ENCODE results near the gene SOBP. TPM values are rescaled to one million over a fixed set of nuclear protein-coding genes. Genes with fewer than 3 reads are reported as not detected.

The SOBP gene
- total RNA-seq, 4 donors from 2014 or later = 2.6 to 21.2 (median 8.7) TPM

- no peak overlapping the region for H3K4me3 ChIP-seq
- H3K27me3 ChIP-seq = no peaks in the 10 kb centered on the region
- H3K4me1 ChIP-seq = no peaks in the 10 kb centered on the region
- no peaks in the 10 kb centered on the region for H3K9me3 ChIP-seq
- TF ChIP-seq POLR2A (IDR thresholded peaks at IDR 0.05) (no peak), CTCF (IDR thresholded peaks at IDR 0.05) (no peak)
- intact Hi-C loops (cut with DNase I; ENCODE audit: low total_unique reads) = no loop called here
- H3K27ac ChIP-seq = no peak overlapping the region
- no peak for DNase-seq
- no peaks in the 10 kb centered on the region for H3K36me3 ChIP-seq
Measured at GRCh38 chr6:107509506-107509905, 19.6 kb downstream of the SOBP start.

- Histone ChIP-seq H3K27me3 (no peaks in the 10 kb centered on the region), H3K27ac (no peak overlapping the region), H3K36me3 (no peaks in the 10 kb centered on the region), H3K9me3 (no peaks in the 10 kb centered on the region), H3K4me3 (no peak overlapping the region), H3K4me1 (no peaks in the 10 kb centered on the region)
- TF ChIP-seq CTCF (IDR thresholded peaks at IDR 0.05) = no peak
- no peak for DNase-seq
- intact Hi-C loops (cut with DNase I; ENCODE audit: low total_unique reads) = no loop called here
Measured at GRCh38 chr6:107510108-107510507, 20.2 kb downstream of the SOBP start.

- peak in 1 of 2 donors; percentile 37 for DNase-seq
- TF ChIP-seq CTCF (IDR thresholded peaks at IDR 0.05) = no peak
- TF ChIP-seq POLR2A (IDR thresholded peaks at IDR 0.05) = no peak
- H3K4me1 ChIP-seq = no peaks in the 10 kb centered on the region
- no peak overlapping the region for H3K4me3 ChIP-seq
- intact Hi-C loops (cut with DNase I; ENCODE audit: low total_unique reads) = no loop called here
- H3K27ac ChIP-seq = no peak overlapping the region
- peaks cover 0 to 10% of the 10 kb centered on the region in 2 donors for H3K9me3 ChIP-seq
- H3K27me3 ChIP-seq = no peaks in the 10 kb centered on the region
- no peaks in the 10 kb centered on the region for H3K36me3 ChIP-seq
Measured at GRCh38 chr6:107511511-107511993, 21.6 kb downstream of the SOBP start.

GRCh38 chr6:107513214-107513613 is 23.3 kb downstream of the SOBP start:
- no peaks in the 10 kb centered on the region for H3K4me1 ChIP-seq
- intact Hi-C loops (cut with DNase I; ENCODE audit: low total_unique reads) = no loop called here
- H3K27me3 ChIP-seq = no peaks in the 10 kb centered on the region
- TF ChIP-seq CTCF (IDR thresholded peaks at IDR 0.05) (no peak), POLR2A (IDR thresholded peaks at IDR 0.05) (no peak)
- peaks cover 0 to 10% of the 10 kb centered on the region in 2 donors for H3K9me3 ChIP-seq
- no peak for DNase-seq
- H3K4me3 ChIP-seq = no peak overlapping the region
- no peak overlapping the region for H3K27ac ChIP-seq
- H3K36me3 ChIP-seq = no peaks in the 10 kb centered on the region

- no peak overlapping the region for H3K27ac ChIP-seq
- H3K36me3 ChIP-seq = no peaks in the 10 kb centered on the region
- DNase-seq = no peak
- intact Hi-C loops (cut with DNase I; ENCODE audit: low total_unique reads) = no loop called here
- TF ChIP-seq CTCF (IDR thresholded peaks at IDR 0.05) = no peak
- TF ChIP-seq POLR2A (IDR thresholded peaks at IDR 0.05) = no peak
- H3K4me1 ChIP-seq = no peaks in the 10 kb centered on the region
- H3K27me3 ChIP-seq = no peaks in the 10 kb centered on the region
- H3K9me3 ChIP-seq = peaks cover 0 to 10% of the 10 kb centered on the region in 2 donors
- no peak overlapping the region for H3K4me3 ChIP-seq
Measured at GRCh38 chr6:107515955-107516354, 26.0 kb downstream of the SOBP start.
